ENCODE results near the gene MIPEP. TPM values are rescaled to one million over a fixed set of nuclear protein-coding genes. Genes with fewer than 3 reads are reported as not detected.

The MIPEP gene
- 10.2 and 10.5 TPM in 2 replicates for total RNA-seq (2014; rRNA removed; shearing (Covaris generic); ENCODE audit: low replicate concordance)

DNA sequence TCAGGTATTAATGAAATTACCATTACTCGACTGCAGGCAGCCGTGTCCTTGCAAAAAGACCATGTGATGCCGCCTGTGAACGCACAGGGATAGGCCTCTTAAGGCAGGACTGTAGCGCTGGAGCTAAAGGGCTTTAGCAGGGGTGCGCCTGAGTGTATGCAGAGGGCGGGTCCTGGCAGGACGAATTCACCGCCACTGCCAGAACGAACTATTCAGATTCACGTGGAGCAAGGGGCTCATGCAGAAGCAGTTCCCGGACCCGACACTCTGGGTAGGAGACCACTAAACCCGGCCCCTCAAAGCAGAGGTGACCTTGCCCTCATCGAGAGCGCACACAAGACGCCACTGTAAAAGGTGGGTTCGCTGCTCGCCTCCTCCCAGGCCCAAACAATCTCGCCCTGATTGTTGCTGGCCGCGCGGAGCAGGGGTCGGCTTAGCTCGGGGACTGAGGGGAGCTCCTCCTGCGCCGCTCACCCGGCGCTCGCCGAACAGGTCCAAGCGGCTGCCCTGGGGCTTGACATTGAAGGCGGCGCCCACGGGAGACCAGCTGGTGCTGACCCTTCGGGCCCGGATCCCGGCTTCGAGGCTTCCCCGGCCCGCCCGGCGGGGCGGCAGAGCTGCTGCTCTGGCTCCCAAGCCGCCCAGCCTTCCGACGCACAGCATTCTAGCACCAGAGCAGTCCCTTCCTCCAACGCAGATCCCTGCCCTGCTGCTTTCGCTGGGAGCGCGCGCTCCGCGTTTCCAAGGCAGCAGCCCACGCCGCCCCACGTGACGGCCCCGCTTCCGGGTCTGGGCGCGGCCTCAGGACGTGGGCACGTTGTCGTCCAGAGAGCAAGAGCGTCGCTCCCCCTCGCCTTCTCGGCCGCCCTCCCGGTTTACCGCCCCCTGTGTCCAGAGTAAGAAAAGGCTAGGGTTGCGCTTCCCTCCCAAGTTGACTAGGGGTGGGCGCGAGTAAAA, at the start of gene MIPEP:
Gene MIPEP, minus strand, starts transcription at position 743 of the 957 bp plus-strand sequence. Its CDS starts 80 bp downstream, at position 663.
- Histone ChIP-seq H3K36me3 (ENCODE audit: insufficient read depth, low read length) (peaks cover 7% of the 10 kb centered on the region; the same call in 1 of the 2 replicates), H3K4me3 (ENCODE audit: low read length) (peak within 1 kb of the TSS; percentile 92), H3K4me2 (ENCODE audit: low read depth, low read length, poor library complexity, severe bottlenecking) (peak within 1 kb of the TSS; percentile 93), H3K79me2 (ENCODE audit: low read length) (peaks cover 18% of the 10 kb centered on the region), H3K9me3 (ENCODE audit: low read length) (no peaks in the 10 kb centered on the region), H2AFZ (ENCODE audit: low read length) (peak within 1 kb of the TSS; percentile 97), H4K20me1 (ENCODE audit: insufficient read depth, low read depth, low read length) (no peaks in the 10 kb centered on the region), H3K4me1 (ENCODE audit: low read length) (peaks cover 33% of the 10 kb centered on the region), H3K9ac (ENCODE audit: low read length) (peak within 1 kb of the TSS; percentile 83), H3K9me2 (replicated peaks; ENCODE audit: insufficient read depth, low read length) (no peaks in the 10 kb centered on the region), H3K27me3 (ENCODE audit: low read length) (no peaks in the 10 kb centered on the region), H3K27ac (ENCODE audit: low read length) (peak within 1 kb of the TSS; percentile 78)
- DNase-seq: peak; percentile 98

DNA sequence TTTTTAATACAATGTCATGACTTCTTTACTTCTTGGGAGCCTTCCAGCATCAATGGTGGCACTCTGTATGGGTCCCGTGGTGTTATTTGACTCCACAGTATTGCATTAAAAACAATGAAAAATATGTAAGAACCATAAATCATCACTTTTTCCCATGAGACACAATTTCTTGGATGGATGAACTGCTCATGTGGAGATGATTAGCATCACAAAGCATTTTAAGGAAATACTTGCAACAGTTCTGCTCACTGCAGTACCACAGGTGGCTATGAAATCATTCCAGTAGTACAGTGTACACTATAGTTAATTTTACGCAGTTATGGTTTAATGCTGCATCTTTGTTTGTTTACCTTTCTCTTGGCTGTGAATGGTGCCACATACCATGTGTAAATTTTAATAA, 45.3 kb upstream of the MIPEP start:
- DNase-seq: no peak
- no peaks in the 10 kb centered on the region for H3K4me1 ChIP-seq (ENCODE audit: low read length)
- no peaks in the 10 kb centered on the region for H3K9me2 ChIP-seq (replicated peaks; ENCODE audit: insufficient read depth, low read length)
- H3K36me3 ChIP-seq (ENCODE audit: insufficient read depth, low read length): no peaks in the 10 kb centered on the region
- H4K20me1 ChIP-seq (ENCODE audit: insufficient read depth, low read depth, low read length): no peaks in the 10 kb centered on the region
- H3K27ac ChIP-seq (ENCODE audit: low read length): no peak overlapping the region
- H3K27me3 ChIP-seq (ENCODE audit: low read length): no peaks in the 10 kb centered on the region
- H2AFZ ChIP-seq (ENCODE audit: low read length): no peak overlapping the region
- no peaks in the 10 kb centered on the region for H3K9me3 ChIP-seq (ENCODE audit: low read length)
- H3K4me3 ChIP-seq (ENCODE audit: low read length): no peak overlapping the region
- no peak overlapping the region for H3K4me2 ChIP-seq (ENCODE audit: low read depth, low read length, poor library complexity, severe bottlenecking)
- H3K79me2 ChIP-seq (ENCODE audit: low read length): no peaks in the 10 kb centered on the region
- no peak overlapping the region for H3K9ac ChIP-seq (ENCODE audit: low read length)

DNA sequence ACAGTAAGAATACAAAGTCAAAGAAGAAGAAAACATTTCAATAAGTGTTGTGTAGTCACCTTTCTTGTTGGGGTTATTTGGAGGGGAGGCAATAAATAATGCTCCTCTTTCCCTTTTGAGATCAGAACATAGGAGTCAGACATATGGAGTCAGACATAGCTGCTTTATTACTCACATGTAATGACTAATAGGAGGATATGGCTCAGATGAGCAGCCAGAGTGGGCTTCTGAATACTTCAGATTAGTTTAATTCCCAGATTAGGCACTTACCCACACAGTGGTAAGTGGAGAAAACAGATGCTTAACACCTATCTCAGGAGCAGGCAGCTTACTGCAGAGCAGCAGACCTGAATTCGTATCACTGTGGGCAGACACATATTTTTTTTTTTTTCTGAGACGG, 39.8 kb upstream of the MIPEP start:
- no peak for DNase-seq
- Histone ChIP-seq H2AFZ (ENCODE audit: low read length) (no peak overlapping the region), H3K9me2 (replicated peaks; ENCODE audit: insufficient read depth, low read length) (no peaks in the 10 kb centered on the region), H3K36me3 (ENCODE audit: insufficient read depth, low read length) (no peaks in the 10 kb centered on the region), H3K9ac (ENCODE audit: low read length) (no peak overlapping the region), H3K4me2 (ENCODE audit: low read depth, low read length, poor library complexity, severe bottlenecking) (no peak overlapping the region), H3K4me1 (ENCODE audit: low read length) (no peaks in the 10 kb centered on the region), H3K79me2 (ENCODE audit: low read length) (no peaks in the 10 kb centered on the region), H3K9me3 (ENCODE audit: low read length) (no peaks in the 10 kb centered on the region), H3K27ac (ENCODE audit: low read length) (no peak overlapping the region), H3K27me3 (ENCODE audit: low read length) (no peaks in the 10 kb centered on the region), H4K20me1 (ENCODE audit: insufficient read depth, low read depth, low read length) (no peaks in the 10 kb centered on the region), H3K4me3 (ENCODE audit: low read length) (no peak overlapping the region)

DNA sequence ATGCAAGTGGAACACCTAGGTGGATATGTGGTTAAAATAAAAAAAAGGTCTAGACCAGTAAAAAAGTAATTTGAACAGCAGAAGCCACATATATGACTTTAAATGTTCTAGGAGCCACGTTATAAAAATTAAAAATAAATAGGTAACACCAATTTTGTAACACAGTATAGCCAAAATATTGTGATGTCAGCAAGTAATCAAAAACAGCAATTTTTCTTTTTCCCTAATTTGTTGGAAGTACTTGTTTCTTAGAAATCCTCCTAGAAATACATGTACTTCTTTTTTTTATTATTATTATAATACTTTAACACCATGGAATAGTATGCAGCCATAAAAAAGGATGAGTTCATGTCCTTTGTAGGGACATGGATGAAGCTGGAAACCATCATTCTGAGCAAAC, 33.8 kb upstream of the MIPEP start:
- no peaks in the 10 kb centered on the region for H3K9me2 ChIP-seq (replicated peaks; ENCODE audit: insufficient read depth, low read length)
- H3K27me3 ChIP-seq (ENCODE audit: low read length): no peaks in the 10 kb centered on the region
- H3K9ac ChIP-seq (ENCODE audit: low read length): no peak overlapping the region
- no peaks in the 10 kb centered on the region for H3K9me3 ChIP-seq (ENCODE audit: low read length)
- H3K79me2 ChIP-seq (ENCODE audit: low read length): no peaks in the 10 kb centered on the region
- H2AFZ ChIP-seq (ENCODE audit: low read length): no peak overlapping the region
- no peaks in the 10 kb centered on the region for H3K4me1 ChIP-seq (ENCODE audit: low read length)
- no peak overlapping the region for H3K27ac ChIP-seq (ENCODE audit: low read length)
- no peak overlapping the region for H3K4me3 ChIP-seq (ENCODE audit: low read length)
- no peaks in the 10 kb centered on the region for H4K20me1 ChIP-seq (ENCODE audit: insufficient read depth, low read depth, low read length)
- H3K36me3 ChIP-seq (ENCODE audit: insufficient read depth, low read length): no peaks in the 10 kb centered on the region
- H3K4me2 ChIP-seq (ENCODE audit: low read depth, low read length, poor library complexity, severe bottlenecking): no peak overlapping the region
- DNase-seq: no peak

DNA sequence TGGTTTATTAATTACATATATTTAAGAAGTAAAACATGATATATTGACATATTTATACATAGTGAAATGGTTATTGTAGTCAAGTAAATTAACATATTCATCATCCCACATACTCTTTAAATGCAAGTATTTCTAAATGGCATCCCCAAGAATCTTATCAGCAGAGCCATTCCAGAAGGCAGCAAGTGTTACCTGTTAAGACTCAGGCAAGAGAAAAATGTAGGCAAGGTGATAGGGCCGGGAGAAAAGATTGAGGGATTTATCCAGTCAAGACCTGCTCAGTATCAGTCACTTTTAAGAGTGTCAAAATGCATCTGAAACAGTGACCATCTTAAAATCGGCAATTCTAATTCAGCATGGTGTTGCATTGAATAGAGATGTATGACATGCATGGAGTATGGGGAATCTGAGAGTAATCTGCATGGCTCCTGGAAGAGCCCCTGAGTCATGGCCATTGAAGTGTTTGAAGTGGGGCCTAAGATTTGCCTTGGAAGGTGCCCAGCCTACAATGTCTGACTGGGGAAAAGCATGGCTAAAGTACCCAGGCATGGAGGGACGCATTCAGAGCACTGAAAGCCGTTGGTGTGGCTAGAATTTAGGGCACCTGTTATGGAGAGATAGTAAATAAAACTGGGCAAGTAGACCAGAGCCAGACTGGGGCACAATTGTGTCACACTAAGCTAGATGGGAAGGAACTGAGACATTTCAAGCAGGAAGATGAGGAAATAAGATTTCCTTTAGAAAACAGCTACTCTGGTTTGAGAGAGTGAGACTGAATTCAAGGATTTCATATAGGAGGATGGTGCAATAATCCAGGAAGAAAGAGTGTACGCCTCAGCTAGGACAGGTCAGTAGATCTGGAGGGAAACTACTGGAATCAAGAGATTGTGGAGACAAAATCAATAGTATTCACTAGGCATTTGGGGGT, 33.1 kb upstream of the MIPEP start:
- H3K36me3 ChIP-seq (ENCODE audit: insufficient read depth, low read length): no peaks in the 10 kb centered on the region
- no peak overlapping the region for H3K4me2 ChIP-seq (ENCODE audit: low read depth, low read length, poor library complexity, severe bottlenecking)
- H3K9me3 ChIP-seq (ENCODE audit: low read length): no peaks in the 10 kb centered on the region
- no peaks in the 10 kb centered on the region for H3K27me3 ChIP-seq (ENCODE audit: low read length)
- no peaks in the 10 kb centered on the region for H3K79me2 ChIP-seq (ENCODE audit: low read length)
- no peak for DNase-seq
- H4K20me1 ChIP-seq (ENCODE audit: insufficient read depth, low read depth, low read length): no peaks in the 10 kb centered on the region
- H3K4me1 ChIP-seq (ENCODE audit: low read length): no peaks in the 10 kb centered on the region
- no peak overlapping the region for H3K27ac ChIP-seq (ENCODE audit: low read length)
- H3K9me2 ChIP-seq (replicated peaks; ENCODE audit: insufficient read depth, low read length): no peaks in the 10 kb centered on the region
- no peak overlapping the region for H3K4me3 ChIP-seq (ENCODE audit: low read length)
- H2AFZ ChIP-seq (ENCODE audit: low read length): no peak overlapping the region
- H3K9ac ChIP-seq (ENCODE audit: low read length): no peak overlapping the region

DNA sequence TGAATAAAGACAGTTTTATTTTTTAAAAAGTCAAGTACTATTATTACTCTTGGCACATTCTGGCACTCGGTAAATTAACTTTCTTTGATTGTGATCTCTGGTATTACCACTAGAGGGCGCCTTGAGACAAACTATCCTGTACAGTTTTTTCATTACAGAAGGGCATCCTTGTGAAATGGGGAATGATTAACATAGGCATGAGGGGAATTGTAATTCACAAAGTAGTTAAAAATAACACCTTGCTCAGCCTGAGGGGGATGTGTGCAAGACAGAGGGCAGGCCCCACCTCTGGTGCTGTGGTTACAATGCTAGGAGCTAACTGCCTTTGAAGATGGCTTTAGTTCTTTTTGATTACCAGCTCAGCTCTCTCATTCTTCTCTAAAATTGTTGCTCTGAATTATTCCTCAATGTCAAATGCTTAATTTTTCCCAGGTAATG, 32.3 kb upstream of the MIPEP start:
- no peaks in the 10 kb centered on the region for H3K9me2 ChIP-seq (replicated peaks; ENCODE audit: insufficient read depth, low read length)
- H3K4me2 ChIP-seq (ENCODE audit: low read depth, low read length, poor library complexity, severe bottlenecking): no peak overlapping the region
- H3K27me3 ChIP-seq (ENCODE audit: low read length): no peaks in the 10 kb centered on the region
- no peak overlapping the region for H2AFZ ChIP-seq (ENCODE audit: low read length)
- H4K20me1 ChIP-seq (ENCODE audit: insufficient read depth, low read depth, low read length): no peaks in the 10 kb centered on the region
- peak; percentile 69 for DNase-seq
- no peak overlapping the region for H3K4me3 ChIP-seq (ENCODE audit: low read length)
- no peak overlapping the region for H3K9ac ChIP-seq (ENCODE audit: low read length)
- H3K36me3 ChIP-seq (ENCODE audit: insufficient read depth, low read length): no peaks in the 10 kb centered on the region
- no peak overlapping the region for H3K27ac ChIP-seq (ENCODE audit: low read length)
- H3K9me3 ChIP-seq (ENCODE audit: low read length): no peaks in the 10 kb centered on the region
- H3K4me1 ChIP-seq (ENCODE audit: low read length): no peaks in the 10 kb centered on the region
- H3K79me2 ChIP-seq (ENCODE audit: low read length): no peaks in the 10 kb centered on the region

DNA sequence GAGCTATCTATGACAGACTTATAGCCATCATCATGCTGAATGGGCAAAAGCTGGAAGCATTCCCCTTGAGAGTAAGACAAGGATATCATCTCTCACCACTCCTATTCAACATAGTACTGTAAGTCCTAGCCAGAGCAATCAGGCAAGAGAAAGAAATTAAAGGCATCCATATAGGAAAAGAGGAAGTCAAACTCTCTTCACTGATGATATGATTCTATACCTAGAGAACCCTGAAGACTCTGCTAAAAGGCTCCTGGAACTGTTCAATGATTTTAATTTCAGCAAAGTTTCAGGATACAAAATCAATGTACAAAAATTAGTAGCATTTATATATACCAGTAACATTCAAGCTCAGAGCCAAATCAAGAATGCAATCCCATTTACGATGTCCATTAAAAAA, 29.8 kb upstream of the MIPEP start:
- Histone ChIP-seq H3K79me2 (ENCODE audit: low read length) (no peaks in the 10 kb centered on the region), H3K27ac (ENCODE audit: low read length) (no peak overlapping the region), H3K36me3 (ENCODE audit: insufficient read depth, low read length) (no peaks in the 10 kb centered on the region), H3K4me1 (ENCODE audit: low read length) (no peaks in the 10 kb centered on the region), H4K20me1 (ENCODE audit: insufficient read depth, low read depth, low read length) (no peaks in the 10 kb centered on the region), H3K4me3 (ENCODE audit: low read length) (no peak overlapping the region), H3K4me2 (ENCODE audit: low read depth, low read length, poor library complexity, severe bottlenecking) (no peak overlapping the region), H3K9me2 (replicated peaks; ENCODE audit: insufficient read depth, low read length) (no peaks in the 10 kb centered on the region), H2AFZ (ENCODE audit: low read length) (no peak overlapping the region), H3K27me3 (ENCODE audit: low read length) (no peaks in the 10 kb centered on the region), H3K9ac (ENCODE audit: low read length) (no peak overlapping the region), H3K9me3 (ENCODE audit: low read length) (no peaks in the 10 kb centered on the region)
- DNase-seq: no peak

DNA sequence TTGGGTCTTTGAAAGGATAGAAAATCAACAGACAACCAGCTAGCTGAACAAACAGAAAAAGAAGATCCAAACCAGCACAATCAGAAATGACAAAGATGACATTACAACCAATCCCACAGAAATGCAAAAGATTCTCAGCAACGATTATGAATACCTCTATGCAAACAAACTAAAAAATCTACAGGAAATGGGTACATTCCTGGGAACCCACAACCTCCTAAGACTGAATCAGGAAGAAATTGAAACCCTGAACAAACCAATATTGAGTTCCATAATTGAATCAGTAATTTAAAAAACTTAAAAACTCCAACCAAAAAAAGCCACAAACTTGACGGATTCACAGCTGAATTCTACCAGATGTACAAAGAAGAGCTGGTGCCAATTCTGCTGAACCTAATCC, 29.0 kb upstream of the MIPEP start:
- Histone ChIP-seq H3K4me1 (ENCODE audit: low read length) (no peaks in the 10 kb centered on the region), H3K9ac (ENCODE audit: low read length) (no peak overlapping the region), H4K20me1 (ENCODE audit: insufficient read depth, low read depth, low read length) (no peaks in the 10 kb centered on the region), H3K79me2 (ENCODE audit: low read length) (no peaks in the 10 kb centered on the region), H3K4me2 (ENCODE audit: low read depth, low read length, poor library complexity, severe bottlenecking) (no peak overlapping the region), H3K9me2 (replicated peaks; ENCODE audit: insufficient read depth, low read length) (no peaks in the 10 kb centered on the region), H3K27ac (ENCODE audit: low read length) (no peak overlapping the region), H2AFZ (ENCODE audit: low read length) (no peak overlapping the region), H3K9me3 (ENCODE audit: low read length) (no peaks in the 10 kb centered on the region), H3K36me3 (ENCODE audit: insufficient read depth, low read length) (no peaks in the 10 kb centered on the region), H3K4me3 (ENCODE audit: low read length) (no peak overlapping the region), H3K27me3 (ENCODE audit: low read length) (no peaks in the 10 kb centered on the region)
- no peak for DNase-seq
